Sigmoid colon (tissue), 7 donors: ENCODE results near the gene ANP32E. TPM values are rescaled to one million over a fixed set of nuclear protein-coding genes. Genes with fewer than 3 reads are reported as not detected.

Source experiments
- DNase-seq: peaks from one replicate; pipeline ENCODE4 v3.0.0-alpha.2; 2019
- H3K27ac ChIP-seq, 4 donors: fragments of 200-600 bp; sonication (generic); one replicate each; pipeline ENCODE4 v1.5.1; 2016 to 2019; ENCODE audit warnings: mild to moderate bottlenecking in 1 of 4
- H3K27me3 ChIP-seq, 3 donors: fragments of 200-600 bp; sonication (generic); one replicate each; pipeline ENCODE4 v1.5.1; 2019; ENCODE audit warnings: mild to moderate bottlenecking in 1 of 3
- H3K36me3 ChIP-seq, 4 donors: fragments of 200-600 bp; sonication (generic); one replicate each; pipeline ENCODE4 v1.5.1; 2016 to 2019
- H3K4me1 ChIP-seq, 4 donors: fragments of 200-600 bp; sonication (generic); one replicate each; pipeline ENCODE4 v1.5.1; 2017 to 2019
- H3K4me3 ChIP-seq, 4 donors: fragments of 200-600 bp; sonication (generic); one replicate each; pipeline ENCODE4 v1.5.1; 2017 to 2019; ENCODE audit warnings: mild to moderate bottlenecking in 2 of 4, moderate library complexity in 1 of 4
- H3K9me3 ChIP-seq, 4 donors: fragments of 200-600 bp in 3 of 4; sonication (generic) in 3 of 4; one replicate each; pipeline versions ENCODE4 v1.5.1 to v1.6.1; 2013 to 2019
- EP300 ChIP-seq, 4 donors: sonication (generic); formaldehyde crosslinking; IDR thresholded peaks; one replicate each; pipeline ENCODE4 v1.6.1; 2017; ENCODE audit warnings: antibody characterized with exemption in 4 of 4
- POLR2A ChIP-seq, 2 donors: fragments of 450-650 bp; IDR thresholded peaks; one replicate each; pipeline ENCODE4 v1.6.1; 2016; ENCODE audit warnings: antibody characterized with exemption in 2 of 2, mild to moderate bottlenecking in 2 of 2, moderate library complexity in 2 of 2
- POLR2AphosphoS5 ChIP-seq, 4 donors: sonication (generic); formaldehyde crosslinking; IDR thresholded peaks; one replicate each; pipeline ENCODE4 v1.6.1; 2017; ENCODE audit warnings: antibody characterized with exemption in 4 of 4
- WGBS, 2 donors: extraction: QIAGEN DNeasy Blood & Tissue Kit; methylation state at CpG; one replicate each; pipeline ENCODE4 v1.1.7; 2013; 5-methylcytosine and 5-hydroxymethylcytosine counted together
- intact Hi-C: fragments of 100-400 bp; cut with DNase I; formaldehyde crosslinking; loops from one replicate; pipeline ENCODE4 v1.15.1; 2023
- polyA plus RNA-seq, 3 donors: library from polyadenylated mRNA; stranded (reverse); fragments of 200-250 nt; gene quantifications; one replicate each; pipeline ENCODE4 v1.2.3, GENCODE V29; 2013
- total RNA-seq, 4 donors: library from RNA; depleted of rRNA; stranded (reverse); fragments of >200 nt; gene quantifications; one replicate each; pipeline ENCODE4 v1.1.0, GENCODE V29; 2016
- TF ChIP-seq, protein P1 (sequence below), 4 experiments: fragments of 450-650 bp in 3 of 4; fragments of 200-600 bp in 1 of 4; IDR thresholded peaks; one replicate each; pipeline ENCODE4 v1.5.1; 2016 to 2019; ENCODE audit warnings: antibody characterized with exemption in 4 of 4, mild to moderate bottlenecking in 3 of 4, moderate library complexity in 2 of 4
- donor health status: healthy with polysubstance abuse.
- donor health status: Bipolar disorder and iron deficiency.
- donor health status: healthy.

The ANP32E gene
- total and polyA plus RNA-seq, 7 donors, result 11.4 to 32.6 (median 16.3) TPM

DNA sequence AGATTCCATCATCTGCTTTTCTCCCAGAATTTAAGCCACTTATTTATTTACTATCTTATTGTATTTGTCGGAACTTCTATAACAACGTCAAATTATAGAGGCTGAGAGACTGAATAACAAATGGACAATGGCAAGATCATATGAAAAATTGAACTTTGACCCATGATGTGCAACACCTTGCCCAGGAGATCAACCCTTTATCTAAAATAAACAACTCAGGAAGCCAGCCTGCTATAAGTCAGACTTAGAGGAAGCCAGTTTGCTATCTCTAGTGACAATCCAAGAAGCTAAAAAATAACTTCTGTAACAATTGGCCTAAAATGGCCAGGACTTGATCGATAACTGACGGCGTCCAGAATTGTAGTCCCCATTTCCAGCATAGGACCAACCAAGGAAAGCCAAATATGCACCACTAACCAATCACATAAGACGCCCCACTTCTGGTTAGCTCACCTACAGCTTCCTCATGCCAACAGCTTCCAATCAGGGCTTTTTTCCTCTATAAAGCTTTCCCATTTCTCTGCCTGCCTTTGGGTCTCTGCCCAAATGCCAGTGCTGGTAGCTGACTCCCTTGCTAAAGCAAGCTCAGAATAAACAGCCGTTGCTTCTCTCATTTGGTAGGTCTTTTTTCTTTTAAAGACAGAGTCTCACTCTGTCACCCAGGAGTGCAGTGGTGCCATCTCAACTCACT, 28.5 kb downstream of the ANP32E start:
- intact Hi-C loops, result no loop called here
- no peak overlapping the region for H3K4me3 ChIP-seq
- no peak for DNase-seq
- TF ChIP-seq EP300 (IDR thresholded peaks at IDR 0.05) (no peak), POLR2A (IDR thresholded peaks at IDR 0.05) (no peak), POLR2AphosphoS5 (IDR thresholded peaks at IDR 0.05) (no peak)
- TF ChIP-seq, protein P1, sequence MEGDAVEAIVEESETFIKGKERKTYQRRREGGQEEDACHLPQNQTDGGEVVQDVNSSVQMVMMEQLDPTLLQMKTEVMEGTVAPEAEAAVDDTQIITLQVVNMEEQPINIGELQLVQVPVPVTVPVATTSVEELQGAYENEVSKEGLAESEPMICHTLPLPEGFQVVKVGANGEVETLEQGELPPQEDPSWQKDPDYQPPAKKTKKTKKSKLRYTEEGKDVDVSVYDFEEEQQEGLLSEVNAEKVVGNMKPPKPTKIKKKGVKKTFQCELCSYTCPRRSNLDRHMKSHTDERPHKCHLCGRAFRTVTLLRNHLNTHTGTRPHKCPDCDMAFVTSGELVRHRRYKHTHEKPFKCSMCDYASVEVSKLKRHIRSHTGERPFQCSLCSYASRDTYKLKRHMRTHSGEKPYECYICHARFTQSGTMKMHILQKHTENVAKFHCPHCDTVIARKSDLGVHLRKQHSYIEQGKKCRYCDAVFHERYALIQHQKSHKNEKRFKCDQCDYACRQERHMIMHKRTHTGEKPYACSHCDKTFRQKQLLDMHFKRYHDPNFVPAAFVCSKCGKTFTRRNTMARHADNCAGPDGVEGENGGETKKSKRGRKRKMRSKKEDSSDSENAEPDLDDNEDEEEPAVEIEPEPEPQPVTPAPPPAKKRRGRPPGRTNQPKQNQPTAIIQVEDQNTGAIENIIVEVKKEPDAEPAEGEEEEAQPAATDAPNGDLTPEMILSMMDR (IDR thresholded peaks at IDR 0.05), result no peak
- no peak overlapping the region for H3K27ac ChIP-seq
- no peaks in the 10 kb centered on the region for H3K36me3 ChIP-seq
- H3K4me1 ChIP-seq, result no peaks in the 10 kb centered on the region
- H3K9me3 ChIP-seq, result no peaks in the 10 kb centered on the region
- H3K27me3 ChIP-seq, result no peaks in the 10 kb centered on the region
- WGBS, 2 donors, result 27 to 76% methylated on average over 7 of the region's 7 CpGs

DNA sequence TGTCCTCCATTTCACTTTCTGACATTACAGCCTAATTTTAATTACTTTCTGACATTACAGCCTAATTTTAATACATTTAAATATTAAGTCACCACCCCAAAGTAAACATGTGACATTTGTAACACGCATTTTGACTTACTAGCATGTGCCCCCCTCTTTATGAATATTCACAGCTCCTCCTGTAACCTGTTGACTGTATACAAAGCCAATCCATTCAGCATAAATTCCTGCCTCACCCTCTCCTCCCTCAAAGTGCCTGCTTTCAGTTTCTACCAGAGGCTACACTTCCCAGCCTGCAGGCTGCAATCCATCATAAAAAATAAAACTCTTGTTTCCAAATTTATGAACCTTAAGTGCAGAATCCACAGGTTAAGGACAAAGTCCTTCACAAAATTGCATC, 39.5 kb downstream of the ANP32E start:
- no peaks in the 10 kb centered on the region for H3K27me3 ChIP-seq
- peaks cover 0 to 7% (median 3%) of the 10 kb centered on the region in 4 donors for H3K4me1 ChIP-seq
- no peaks in the 10 kb centered on the region for H3K36me3 ChIP-seq
- no peaks in the 10 kb centered on the region for H3K9me3 ChIP-seq
- no peak overlapping the region for H3K27ac ChIP-seq
- WGBS, 2 donors, result 63 to 92% methylated on average over 1 of the region's 1 CpG
- TF ChIP-seq, protein P1 (IDR thresholded peaks at IDR 0.05), result no peak
- TF ChIP-seq EP300 (IDR thresholded peaks at IDR 0.05), result no peak
- TF ChIP-seq POLR2AphosphoS5 (IDR thresholded peaks at IDR 0.05), result no peak
- no peak for TF ChIP-seq POLR2A (IDR thresholded peaks at IDR 0.05)
- no peak overlapping the region for H3K4me3 ChIP-seq
- intact Hi-C loops, result no loop called here
- DNase-seq, result no peak

DNA sequence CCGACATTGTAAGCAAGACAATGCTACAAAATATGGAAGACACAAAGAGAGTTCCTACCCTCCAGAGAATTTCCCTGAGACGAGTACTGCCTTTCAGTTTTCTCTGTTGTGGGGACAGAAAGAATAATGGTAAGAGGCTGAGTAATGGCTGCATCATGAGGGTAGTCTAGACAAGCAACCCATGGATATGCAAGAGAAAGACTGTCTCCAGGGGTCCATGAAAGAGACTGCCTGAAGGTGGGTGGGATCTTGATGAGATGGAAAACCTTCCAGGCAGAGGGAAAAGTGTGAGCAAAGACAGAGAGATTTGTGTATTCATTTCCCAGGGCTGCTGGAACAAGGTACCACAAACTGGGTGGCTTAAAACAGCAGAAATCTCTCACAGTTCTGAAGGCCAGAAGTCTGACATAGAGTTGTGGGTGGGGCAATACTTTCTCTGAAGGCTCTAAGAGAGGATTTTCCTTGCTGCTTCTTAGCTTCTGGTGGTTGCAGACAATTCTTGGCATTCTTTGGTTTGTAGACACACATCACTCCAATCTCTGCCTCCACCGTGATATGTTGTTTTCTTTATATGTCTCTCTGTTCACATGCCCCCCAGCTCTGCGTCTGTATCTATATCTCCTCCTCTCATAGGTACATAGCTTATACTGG, 41.4 kb downstream of the ANP32E start:
- no peaks in the 10 kb centered on the region for H3K9me3 ChIP-seq
- H3K36me3 ChIP-seq, result no peaks in the 10 kb centered on the region
- no peak overlapping the region for H3K27ac ChIP-seq
- WGBS, 2 donors, result 93 to 96% methylated on average over 4 of the region's 4 CpGs
- no peaks in the 10 kb centered on the region for H3K27me3 ChIP-seq
- no peak for DNase-seq
- H3K4me1 ChIP-seq, result peaks cover 0 to 7% (median 3%) of the 10 kb centered on the region in 4 donors
- intact Hi-C loops, result no loop called here
- H3K4me3 ChIP-seq, result no peak overlapping the region
- TF ChIP-seq POLR2AphosphoS5 (IDR thresholded peaks at IDR 0.05) (no peak), EP300 (IDR thresholded peaks at IDR 0.05) (no peak), POLR2A (IDR thresholded peaks at IDR 0.05) (no peak)
- TF ChIP-seq, protein P1 (IDR thresholded peaks at IDR 0.05), result no peak

DNA sequence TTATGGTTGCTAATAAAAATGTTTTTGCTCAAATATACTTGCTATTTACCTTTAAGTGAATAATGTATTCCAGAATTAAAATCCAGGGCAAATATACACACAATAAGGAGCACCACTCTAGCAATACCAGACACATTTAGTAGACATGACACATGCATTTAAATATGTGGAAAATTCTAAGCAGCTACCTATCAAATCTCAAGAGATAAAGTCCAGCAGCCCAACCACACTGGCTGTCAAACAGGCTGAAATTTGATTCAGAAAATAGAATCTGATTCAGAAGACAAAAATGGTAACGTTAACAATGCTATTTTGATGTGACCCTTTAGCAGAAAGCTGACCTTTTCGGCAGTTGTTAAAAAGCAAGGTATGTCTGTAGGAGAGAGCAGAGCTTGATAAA, 43.9 kb downstream of the ANP32E start:
- no peaks in the 10 kb centered on the region for H3K9me3 ChIP-seq
- no peaks in the 10 kb centered on the region for H3K27me3 ChIP-seq
- DNase-seq, result no peak
- TF ChIP-seq POLR2A (IDR thresholded peaks at IDR 0.05) (no peak), EP300 (IDR thresholded peaks at IDR 0.05) (no peak), POLR2AphosphoS5 (IDR thresholded peaks at IDR 0.05) (no peak)
- TF ChIP-seq, protein P1 (IDR thresholded peaks at IDR 0.05), result no peak
- H3K27ac ChIP-seq, result peak overlapping the region in 1 of 4 donors; percentile 51
- H3K4me3 ChIP-seq, result no peak overlapping the region
- H3K4me1 ChIP-seq, result peaks cover 0 to 9% (median 4%) of the 10 kb centered on the region in 4 donors
- intact Hi-C loops, result no loop called here
- no peaks in the 10 kb centered on the region for H3K36me3 ChIP-seq
- 63 to 80% methylated on average over 2 of the region's 2 CpGs for WGBS, 2 donors
